ENCODE data around the gene COPG1.

The COPG1 gene

DNA sequence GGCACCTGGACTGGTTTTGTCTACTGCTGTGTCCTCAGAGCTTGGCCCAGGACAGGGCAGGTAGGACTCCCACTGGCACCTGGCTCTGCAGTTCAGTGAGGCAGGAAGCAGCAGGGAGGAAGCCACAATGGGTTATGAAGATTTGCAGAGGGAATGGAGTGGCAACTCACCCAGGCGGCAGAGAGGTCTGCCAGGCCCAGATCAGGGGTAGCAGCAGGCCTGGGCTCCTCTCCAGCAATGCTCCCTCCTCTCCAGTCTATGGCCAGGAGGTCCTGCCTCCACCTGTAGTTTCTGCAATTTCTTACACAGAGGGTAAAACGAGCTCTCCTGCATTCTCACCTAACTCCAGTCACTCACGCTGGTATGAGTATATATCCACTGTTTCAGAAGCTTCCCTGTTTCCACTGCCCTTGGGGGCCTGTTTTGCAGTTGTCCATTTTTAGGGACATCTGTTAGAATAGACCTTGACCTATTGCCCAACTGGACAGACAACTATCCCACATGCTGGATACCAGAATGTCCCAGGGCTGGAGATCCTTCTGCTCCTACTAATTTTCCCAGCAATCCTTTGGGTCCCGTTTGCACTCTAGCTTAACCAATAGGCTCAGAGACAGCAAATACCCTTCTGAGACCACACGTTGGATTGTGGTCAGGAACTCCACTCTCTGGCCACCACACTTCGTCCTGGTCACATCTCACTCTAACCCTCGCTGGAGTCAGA lies 64.4 kb downstream of the COPG1 start:
- peaks cover 14% of the 10 kb centered on the region for H3K36me3 ChIP-seq
- TF ChIP-seq, protein P1, sequence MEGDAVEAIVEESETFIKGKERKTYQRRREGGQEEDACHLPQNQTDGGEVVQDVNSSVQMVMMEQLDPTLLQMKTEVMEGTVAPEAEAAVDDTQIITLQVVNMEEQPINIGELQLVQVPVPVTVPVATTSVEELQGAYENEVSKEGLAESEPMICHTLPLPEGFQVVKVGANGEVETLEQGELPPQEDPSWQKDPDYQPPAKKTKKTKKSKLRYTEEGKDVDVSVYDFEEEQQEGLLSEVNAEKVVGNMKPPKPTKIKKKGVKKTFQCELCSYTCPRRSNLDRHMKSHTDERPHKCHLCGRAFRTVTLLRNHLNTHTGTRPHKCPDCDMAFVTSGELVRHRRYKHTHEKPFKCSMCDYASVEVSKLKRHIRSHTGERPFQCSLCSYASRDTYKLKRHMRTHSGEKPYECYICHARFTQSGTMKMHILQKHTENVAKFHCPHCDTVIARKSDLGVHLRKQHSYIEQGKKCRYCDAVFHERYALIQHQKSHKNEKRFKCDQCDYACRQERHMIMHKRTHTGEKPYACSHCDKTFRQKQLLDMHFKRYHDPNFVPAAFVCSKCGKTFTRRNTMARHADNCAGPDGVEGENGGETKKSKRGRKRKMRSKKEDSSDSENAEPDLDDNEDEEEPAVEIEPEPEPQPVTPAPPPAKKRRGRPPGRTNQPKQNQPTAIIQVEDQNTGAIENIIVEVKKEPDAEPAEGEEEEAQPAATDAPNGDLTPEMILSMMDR (IDR thresholded peaks at IDR 0.05; ENCODE audit: low read depth, low read length) = no peak
- no peaks in the 10 kb centered on the region for H3K27me3 ChIP-seq (ENCODE audit: insufficient read depth, low read depth, severe bottlenecking)
- no peak overlapping the region for H3K27ac ChIP-seq
- H3K4me3 ChIP-seq (ENCODE audit: low read depth, low read length) = peak overlapping the region; percentile 72
- no peak for DNase-seq
- H3K9me3 ChIP-seq (ENCODE audit: severe bottlenecking) = no peaks in the 10 kb centered on the region

DNA sequence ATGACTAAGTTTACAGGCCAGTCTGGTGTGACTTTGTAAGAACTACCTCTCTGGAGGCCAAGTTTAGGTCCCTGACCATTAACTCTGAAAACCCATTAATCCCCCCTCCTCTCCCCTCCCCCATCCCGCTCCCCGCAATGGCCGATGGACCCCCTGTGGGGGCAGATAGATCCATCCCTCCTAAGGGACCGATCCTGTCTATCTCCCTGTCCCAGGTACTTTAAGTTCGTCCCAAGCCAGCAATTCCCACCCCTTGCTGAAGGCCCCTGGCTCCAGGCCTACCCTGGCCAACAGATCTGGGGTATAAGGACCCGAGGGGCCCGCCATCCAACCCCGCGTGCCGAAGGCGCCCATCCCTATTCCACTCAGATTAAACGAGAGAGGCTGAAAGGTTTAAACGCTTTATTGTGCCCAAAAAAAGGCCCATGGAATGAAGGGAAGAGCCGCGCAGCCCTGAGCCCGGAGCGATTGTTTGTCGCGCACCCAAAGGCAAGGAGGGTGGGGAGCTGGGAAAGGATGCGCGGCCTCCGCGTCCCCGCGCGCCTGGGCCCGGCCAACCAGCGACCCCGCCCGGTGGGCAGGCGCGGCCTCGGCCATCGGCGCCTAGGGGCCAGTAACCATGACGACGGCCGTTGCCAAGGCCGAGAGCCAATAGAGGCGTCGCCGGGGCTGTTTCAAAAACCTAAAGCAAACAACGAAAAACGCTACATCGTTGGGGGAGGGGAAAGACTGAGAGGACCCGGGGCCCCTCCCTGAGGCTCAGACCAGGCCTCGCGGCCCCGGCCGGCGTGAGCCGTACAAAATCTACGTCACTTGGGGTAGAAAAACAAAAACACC lies 65.2 kb downstream of the COPG1 start:
- H3K4me3 ChIP-seq (ENCODE audit: low read depth, low read length) = peak overlapping the region; percentile 72
- no peaks in the 10 kb centered on the region for H3K27me3 ChIP-seq (ENCODE audit: insufficient read depth, low read depth, severe bottlenecking)
- DNase-seq = peak; percentile 80
- peaks cover 14% of the 10 kb centered on the region for H3K36me3 ChIP-seq
- TF ChIP-seq, protein P1 (IDR thresholded peaks at IDR 0.05; ENCODE audit: low read depth, low read length) = peak; percentile 41; the same call in 1 of the 2 replicates
- H3K9me3 ChIP-seq (ENCODE audit: severe bottlenecking) = no peaks in the 10 kb centered on the region
- H3K27ac ChIP-seq = peak overlapping the region; percentile 84

DNA sequence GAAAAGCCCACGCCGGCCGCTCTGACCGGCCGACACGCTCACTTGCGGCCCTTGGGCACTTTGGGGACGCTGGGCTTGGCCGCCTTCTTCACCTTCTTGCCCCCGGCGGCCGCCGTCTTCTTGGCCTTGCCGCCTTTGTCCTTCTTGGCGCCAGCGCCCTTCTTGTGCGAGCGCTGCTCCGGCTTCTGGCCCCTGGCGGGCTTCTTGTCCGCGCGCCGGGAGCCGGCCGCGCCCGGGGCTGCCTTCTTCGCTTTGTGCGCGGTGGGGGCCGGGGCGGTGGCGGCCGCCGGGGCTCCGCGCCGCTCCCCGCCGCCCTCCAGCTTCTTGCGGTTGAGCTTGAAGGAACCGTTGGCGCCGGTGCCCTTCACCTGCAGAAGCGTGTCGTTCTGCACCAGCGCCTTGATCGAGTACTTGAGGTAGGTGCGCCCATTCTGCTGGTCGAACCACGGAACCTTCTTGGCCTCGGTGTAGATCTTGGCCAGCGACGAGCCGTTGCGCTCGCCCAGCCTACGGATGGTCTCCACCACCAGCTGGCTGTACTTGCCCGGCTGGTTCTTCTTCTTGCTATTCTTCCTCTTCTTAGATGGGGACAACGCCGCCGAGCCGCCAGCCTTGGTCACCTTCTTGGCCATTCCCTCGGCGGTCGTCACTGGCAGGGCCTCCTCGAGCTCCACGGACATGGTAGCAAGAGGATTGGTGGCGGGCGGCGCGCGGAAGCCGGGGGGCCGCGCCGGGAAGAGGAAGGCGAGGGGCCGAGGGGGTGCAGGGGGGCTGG lies 66.0 kb downstream of the COPG1 start:
- peak; percentile 45 for DNase-seq
- Histone ChIP-seq H3K9me3 (ENCODE audit: severe bottlenecking) (no peaks in the 10 kb centered on the region), H3K36me3 (peaks cover 14% of the 10 kb centered on the region), H3K4me3 (ENCODE audit: low read depth, low read length) (peak overlapping the region; percentile 72), H3K27me3 (ENCODE audit: insufficient read depth, low read depth, severe bottlenecking) (no peaks in the 10 kb centered on the region), H3K27ac (peak overlapping the region; percentile 84)
- TF ChIP-seq, protein P1 (IDR thresholded peaks at IDR 0.05; ENCODE audit: low read depth, low read length) = no peak

DNA sequence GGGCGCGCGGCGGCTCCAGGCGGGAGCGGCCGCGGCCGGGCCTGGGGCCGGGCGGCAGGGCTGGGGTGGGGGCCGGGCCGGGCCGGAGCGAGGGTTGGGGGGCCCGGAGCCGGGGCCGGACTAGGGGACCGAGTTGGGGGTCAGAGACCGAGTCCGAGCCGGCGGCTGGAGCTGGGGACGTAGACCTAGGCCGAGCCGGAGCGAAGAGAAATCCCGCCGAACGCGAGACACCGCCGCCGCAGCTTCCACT lies 66.5 kb downstream of the COPG1 start:
- TF ChIP-seq, protein P1 (IDR thresholded peaks at IDR 0.05; ENCODE audit: low read depth, low read length) = no peak
- no peaks in the 10 kb centered on the region for H3K9me3 ChIP-seq (ENCODE audit: severe bottlenecking)
- H3K36me3 ChIP-seq = peaks cover 14% of the 10 kb centered on the region
- peak overlapping the region; percentile 72 for H3K4me3 ChIP-seq (ENCODE audit: low read depth, low read length)
- H3K27me3 ChIP-seq (ENCODE audit: insufficient read depth, low read depth, severe bottlenecking) = no peaks in the 10 kb centered on the region
- peak overlapping the region; percentile 84 for H3K27ac ChIP-seq
- DNase-seq = no peak

DNA sequence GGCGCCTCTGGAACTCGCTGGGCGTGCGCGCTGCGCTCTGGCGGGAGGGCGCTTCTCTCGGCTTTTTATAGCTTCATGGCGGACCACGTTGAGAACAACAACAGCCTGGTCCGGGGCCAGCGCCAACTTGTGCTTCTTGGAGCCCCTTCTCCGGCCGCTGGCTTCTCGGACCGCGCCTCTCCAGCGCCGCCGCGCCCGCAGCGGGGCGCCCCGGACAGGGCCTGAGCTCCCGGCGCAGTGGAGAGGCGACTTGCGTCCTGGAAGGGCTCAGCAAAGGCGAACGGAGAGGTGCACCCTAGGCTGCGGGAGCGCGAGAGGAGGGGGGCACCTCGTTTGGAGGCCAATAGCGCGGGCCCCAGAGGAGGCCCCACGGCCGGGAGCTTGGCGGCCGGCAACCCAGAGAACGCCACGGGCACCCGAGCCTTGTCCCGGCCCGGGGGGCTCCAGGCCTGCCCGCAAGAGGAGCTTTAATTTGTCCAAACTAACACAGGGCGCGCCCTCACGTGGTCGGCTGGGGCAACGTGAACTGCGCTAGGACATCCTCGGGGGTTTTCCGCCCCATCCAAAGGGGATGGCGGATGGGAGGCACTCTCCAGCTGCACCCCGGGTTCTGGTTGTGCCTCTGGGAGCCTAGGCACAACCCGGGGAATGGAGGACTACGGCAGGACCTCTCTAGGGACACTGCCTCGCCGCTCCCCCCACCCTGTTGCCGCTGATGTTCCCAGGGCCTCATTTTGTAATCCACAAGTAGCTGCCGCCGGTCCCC lies 67.0 kb downstream of the COPG1 start:
- H3K27me3 ChIP-seq (ENCODE audit: insufficient read depth, low read depth, severe bottlenecking) = no peaks in the 10 kb centered on the region
- peaks cover 14% of the 10 kb centered on the region for H3K36me3 ChIP-seq
- peak overlapping the region; percentile 84 for H3K27ac ChIP-seq
- peak; percentile 90 for DNase-seq
- TF ChIP-seq, protein P1 (IDR thresholded peaks at IDR 0.05; ENCODE audit: low read depth, low read length) = peak; percentile 68
- H3K4me3 ChIP-seq (ENCODE audit: low read depth, low read length) = peak overlapping the region; percentile 72
- H3K9me3 ChIP-seq (ENCODE audit: severe bottlenecking) = no peaks in the 10 kb centered on the region

All from WERI-Rb-1 (cell line).